Neural progenitor cell (in vitro differentiated cells): ENCODE measurements around the gene ANKRD34A. TPM values are rescaled to one million over a fixed set of nuclear protein-coding genes. Genes with fewer than 3 reads are reported as not detected.

ENCODE experiments used
- DNase-seq: peaks from one replicate; pipeline ENCODE4 v3.0.0-alpha.2; 2016; ENCODE audit warnings: low spot score
- H2AFZ ChIP-seq: fragments of 200-600 bp; sonication (generic); replicated peaks from 2 replicates; pipeline ENCODE4 v1.6.1; 2016; ENCODE audit warnings: antibody characterized with exemption
- H3F3A ChIP-seq: fragments of 200-600 bp; sonication (generic); 2 replicates; pipeline ENCODE4 v1.6.1; 2016; ENCODE audit warnings: antibody characterized with exemption, low read depth
- H3K27ac ChIP-seq: fragments of 200-600 bp; sonication (generic); 2 replicates; pipeline ENCODE4 v1.5.1; 2016; ENCODE audit warnings: mild to moderate bottlenecking
- H3K27me3 ChIP-seq: fragments of 200-600 bp; sonication (generic); 2 replicates; pipeline ENCODE4 v1.6.1; 2016; ENCODE audit warnings: mild to moderate bottlenecking, moderate library complexity
- H3K36me3 ChIP-seq: fragments of 200-600 bp; sonication (generic); 2 replicates; pipeline ENCODE4 v1.5.1; 2016
- H3K4me1 ChIP-seq: fragments of 200-600 bp; sonication (generic); 2 replicates; pipeline ENCODE4 v1.6.1; 2016; ENCODE audit warnings: mixed run types
- H3K4me2 ChIP-seq: fragments of 200-600 bp; sonication (generic); 2 replicates; pipeline ENCODE4 v1.6.1; 2016
- H3K4me3 ChIP-seq: fragments of 200-600 bp; sonication (generic); 2 replicates; pipeline ENCODE4 v1.5.1; 2016
- H3K79me2 ChIP-seq: fragments of 200-600 bp; sonication (generic); 2 replicates; pipeline ENCODE4 v1.6.1; 2016; ENCODE audit warnings: low read depth
- H3K9ac ChIP-seq: fragments of 200-600 bp; sonication (generic); 2 replicates; pipeline ENCODE4 v1.6.1; 2016
- H3K9me3 ChIP-seq: fragments of 200-600 bp; sonication (generic); 2 replicates; pipeline ENCODE4 v1.5.1; 2016; ENCODE audit warnings: low read depth
- H4K20me1 ChIP-seq: fragments of 200-600 bp; sonication (generic); 2 replicates; pipeline ENCODE4 v1.6.1; 2016; ENCODE audit warnings: low read depth
- H3K27ac Mint-ChIP-seq: 3 replicates; pipeline ENCODE4 v1.8.0; 2021; ENCODE audit warnings: mixed read lengths
- H3K27me3 Mint-ChIP-seq: 2 replicates; pipeline ENCODE4 v1.8.0; 2022; ENCODE audit warnings: low read depth, mild to moderate bottlenecking, inconsistent platforms, moderate library complexity, mixed read lengths; ENCODE audit not compliant: insufficient read depth
- H3K36me3 Mint-ChIP-seq: 3 replicates; pipeline ENCODE4 v1.8.0; 2021; ENCODE audit warnings: mixed read lengths
- H3K4me1 Mint-ChIP-seq: 3 replicates; pipeline ENCODE4 v1.8.0; 2021; ENCODE audit warnings: mixed read lengths
- H3K4me3 Mint-ChIP-seq: 3 replicates; pipeline ENCODE4 v1.8.0; 2021; ENCODE audit warnings: mild to moderate bottlenecking, moderate library complexity, mixed read lengths
- H3K9me3 Mint-ChIP-seq: 3 replicates; pipeline ENCODE4 v1.8.0; 2020; ENCODE audit warnings: mixed read lengths
- CTCF ChIP-seq: fragments of 200-600 bp; sonication (generic); IDR thresholded peaks from 2 replicates; pipeline ENCODE4 v1.5.1; 2017; ENCODE audit warnings: antibody characterized with exemption, mild to moderate bottlenecking
- EZH2 ChIP-seq: fragments of 200-600 bp; sonication (generic); IDR thresholded peaks from 2 replicates; pipeline ENCODE4 v1.6.1; 2017; ENCODE audit warnings: antibody characterized with exemption, mild to moderate bottlenecking, moderate library complexity
- EZH2phosphoT487 ChIP-seq: fragments of 200-600 bp; sonication (generic); IDR thresholded peaks from 2 replicates; pipeline ENCODE4 v1.6.1; 2017; ENCODE audit warnings: antibody characterized with exemption
- total RNA-seq: library from RNA; depleted of rRNA; stranded (reverse); fragments of >200 nt; gene quantifications from 2 replicates; pipeline ENCODE4 v1.2.3, GENCODE V29; 2015; ENCODE audit warnings: low replicate concordance

The ANKRD34A gene
- total RNA-seq, 1 donor from 2014 or later = 0.06 TPM

- no peak for DNase-seq
- Histone ChIP-seq H4K20me1 (no peaks in the 10 kb centered on the region), H2AFZ (no peak overlapping the region), H3K27me3 (no peaks in the 10 kb centered on the region), H3K9ac (no peak overlapping the region), H3K4me3 (no peak overlapping the region), H3K27ac (no peak overlapping the region), H3K79me2 (no peaks in the 10 kb centered on the region), H3F3A (peaks cover 18% of the 10 kb centered on the region), H3K4me2 (peak overlapping the region; percentile 70), H3K4me1 (peaks cover 11% of the 10 kb centered on the region), H3K9me3 (no peaks in the 10 kb centered on the region), H3K36me3 (no peaks in the 10 kb centered on the region)
- Mint-ChIP-seq H3K4me1 (peaks cover 6% of the 10 kb centered on the region), H3K36me3 (no peaks in the 10 kb centered on the region), H3K27me3 (peaks cover 4% of the 10 kb centered on the region), H3K9me3 (no peaks in the 10 kb centered on the region), H3K27ac (no peak overlapping the region), H3K4me3 (no peak overlapping the region)
- TF ChIP-seq EZH2 (no peak), CTCF (no peak), EZH2phosphoT487 (no peak)
These were observed 15.5 kb upstream of the ANKRD34A start for GRCh38 chr1:145979746-145980456.

- Mint-ChIP-seq H3K36me3 (no peaks in the 10 kb centered on the region), H3K9me3 (no peaks in the 10 kb centered on the region), H3K27me3 (peaks cover 4% of the 10 kb centered on the region), H3K4me1 (peaks cover 2% of the 10 kb centered on the region), H3K4me3 (no peak overlapping the region), H3K27ac (no peak overlapping the region)
- Histone ChIP-seq H3F3A (peaks cover 18% of the 10 kb centered on the region), H3K4me2 (peak overlapping the region; percentile 70), H4K20me1 (no peaks in the 10 kb centered on the region), H3K4me3 (peak overlapping the region; percentile 28), H3K9ac (no peak overlapping the region), H3K79me2 (no peaks in the 10 kb centered on the region), H3K27me3 (no peaks in the 10 kb centered on the region), H3K36me3 (no peaks in the 10 kb centered on the region), H3K4me1 (peaks cover 11% of the 10 kb centered on the region), H3K27ac (no peak overlapping the region), H2AFZ (no peak overlapping the region), H3K9me3 (no peaks in the 10 kb centered on the region)
- TF ChIP-seq CTCF = peak; percentile 30
- no peak for TF ChIP-seq EZH2phosphoT487
- no peak for TF ChIP-seq EZH2
- peak; percentile 91 for DNase-seq
These were observed 14.7 kb upstream of the ANKRD34A start for GRCh38 chr1:145978854-145979745.

GRCh38 chr1:145978471-145978853 lies 14.1 kb upstream of the ANKRD34A start:
- Mint-ChIP-seq H3K4me1 (peaks cover 2% of the 10 kb centered on the region), H3K4me3 (no peak overlapping the region), H3K27ac (no peak overlapping the region), H3K36me3 (no peaks in the 10 kb centered on the region), H3K27me3 (peaks cover 4% of the 10 kb centered on the region), H3K9me3 (no peaks in the 10 kb centered on the region)
- Histone ChIP-seq H3K79me2 (no peaks in the 10 kb centered on the region), H3K9ac (no peak overlapping the region), H2AFZ (no peak overlapping the region), H3F3A (peaks cover 18% of the 10 kb centered on the region), H3K4me2 (peak overlapping the region; percentile 70), H3K27me3 (no peaks in the 10 kb centered on the region), H3K27ac (no peak overlapping the region), H3K4me1 (peaks cover 11% of the 10 kb centered on the region), H3K36me3 (no peaks in the 10 kb centered on the region), H3K4me3 (no peak overlapping the region), H3K9me3 (no peaks in the 10 kb centered on the region), H4K20me1 (no peaks in the 10 kb centered on the region)
- no peak for TF ChIP-seq EZH2
- no peak for DNase-seq
